Measurements from ENCODE around the gene DLL3. TPM values are rescaled to one million over a fixed set of nuclear protein-coding genes. Genes with fewer than 3 reads are reported as not detected.
"Not testable (repeated sequence)": the region's sequence is repeated elsewhere in the genome, so short reads cannot be mapped to it uniquely, and the experiment has no call there.

Gene DLL3
- total RNA-seq, 6 experiments from 2014 or later, result 0.38 to 0.45 TPM; not detected in 4

DNA sequence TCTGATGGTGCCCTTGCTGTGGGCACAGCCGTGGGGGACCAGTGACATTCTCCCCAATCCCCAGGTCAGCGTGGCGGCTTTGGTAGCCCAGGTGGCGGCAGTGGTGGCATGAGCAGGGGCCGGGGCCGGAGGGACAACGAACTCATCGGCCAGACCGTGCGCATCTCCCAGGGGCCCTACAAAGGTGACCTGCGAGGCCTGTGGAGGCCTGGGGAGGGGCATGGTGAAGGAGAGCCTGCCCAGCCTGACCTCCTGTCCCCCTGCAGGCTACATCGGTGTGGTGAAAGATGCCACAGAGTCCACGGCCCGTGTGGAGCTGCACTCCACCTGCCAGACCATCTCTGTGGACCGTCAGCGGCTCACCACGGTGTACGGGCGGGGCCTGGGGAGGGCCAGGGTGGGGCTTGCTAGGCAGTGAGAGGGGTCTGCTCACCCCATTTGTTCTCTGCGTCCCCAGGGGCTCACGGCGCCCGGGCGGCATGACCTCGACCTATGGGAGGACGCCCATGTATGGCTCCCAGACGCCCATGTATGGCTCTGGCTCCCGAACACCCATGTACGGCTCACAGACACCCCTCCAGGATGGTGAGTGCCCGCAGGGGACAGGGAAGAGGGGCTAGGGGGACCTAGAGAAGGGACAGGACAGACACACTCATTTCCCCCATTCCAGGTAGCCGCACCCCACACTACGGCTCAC lies 25.9 kb upstream of the DLL3 start:
- peaks cover 4% of the 10 kb centered on the region for H3K27me3 Mint-ChIP-seq (ENCODE audit: insufficient read depth)
- TF ChIP-seq, protein P1, sequence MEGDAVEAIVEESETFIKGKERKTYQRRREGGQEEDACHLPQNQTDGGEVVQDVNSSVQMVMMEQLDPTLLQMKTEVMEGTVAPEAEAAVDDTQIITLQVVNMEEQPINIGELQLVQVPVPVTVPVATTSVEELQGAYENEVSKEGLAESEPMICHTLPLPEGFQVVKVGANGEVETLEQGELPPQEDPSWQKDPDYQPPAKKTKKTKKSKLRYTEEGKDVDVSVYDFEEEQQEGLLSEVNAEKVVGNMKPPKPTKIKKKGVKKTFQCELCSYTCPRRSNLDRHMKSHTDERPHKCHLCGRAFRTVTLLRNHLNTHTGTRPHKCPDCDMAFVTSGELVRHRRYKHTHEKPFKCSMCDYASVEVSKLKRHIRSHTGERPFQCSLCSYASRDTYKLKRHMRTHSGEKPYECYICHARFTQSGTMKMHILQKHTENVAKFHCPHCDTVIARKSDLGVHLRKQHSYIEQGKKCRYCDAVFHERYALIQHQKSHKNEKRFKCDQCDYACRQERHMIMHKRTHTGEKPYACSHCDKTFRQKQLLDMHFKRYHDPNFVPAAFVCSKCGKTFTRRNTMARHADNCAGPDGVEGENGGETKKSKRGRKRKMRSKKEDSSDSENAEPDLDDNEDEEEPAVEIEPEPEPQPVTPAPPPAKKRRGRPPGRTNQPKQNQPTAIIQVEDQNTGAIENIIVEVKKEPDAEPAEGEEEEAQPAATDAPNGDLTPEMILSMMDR (IDR thresholded peaks at IDR 0.05), result no peak
- H3K9me3 Mint-ChIP-seq, result no peaks in the 10 kb centered on the region
- H3K27ac Mint-ChIP-seq, result no peak overlapping the region
- no peak for DNase-seq
- peaks cover 48% of the 10 kb centered on the region for H3K36me3 Mint-ChIP-seq (ENCODE audit: low read depth)
- H3K4me3 Mint-ChIP-seq, result no peak overlapping the region
- H3K4me1 Mint-ChIP-seq (ENCODE audit: low read depth), result peaks cover 16% of the 10 kb centered on the region

DNA sequence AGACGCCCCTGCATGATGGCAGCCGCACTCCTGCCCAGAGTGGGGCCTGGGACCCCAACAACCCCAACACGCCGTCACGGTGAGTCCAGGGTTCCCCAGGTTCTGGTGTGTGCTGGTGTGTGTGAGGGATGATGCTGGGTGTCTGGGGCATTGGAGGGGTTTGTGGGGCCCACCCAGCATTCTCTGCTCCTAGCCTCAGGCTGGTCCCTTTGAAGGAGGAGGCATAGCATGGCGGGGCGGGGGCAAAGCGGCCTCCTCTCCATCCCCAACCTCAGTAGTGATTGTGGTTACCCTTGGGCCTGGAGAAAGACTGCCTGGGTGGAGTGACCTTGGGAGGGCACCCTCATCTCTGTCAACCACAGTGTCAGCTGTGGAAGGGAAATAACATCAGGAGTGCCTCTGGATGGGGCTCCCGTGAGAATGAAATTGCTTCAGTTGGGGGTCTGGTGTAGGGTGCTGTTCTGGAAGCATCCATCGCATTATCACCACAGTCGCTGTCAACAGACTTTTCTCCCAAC lies 25.2 kb upstream of the DLL3 start:
- DNase-seq, result no peak
- no peaks in the 10 kb centered on the region for H3K9me3 Mint-ChIP-seq
- H3K27me3 Mint-ChIP-seq (ENCODE audit: insufficient read depth), result peaks cover 4% of the 10 kb centered on the region
- peaks cover 48% of the 10 kb centered on the region for H3K36me3 Mint-ChIP-seq (ENCODE audit: low read depth)
- H3K27ac Mint-ChIP-seq, result no peak overlapping the region
- H3K4me1 Mint-ChIP-seq (ENCODE audit: low read depth), result peaks cover 16% of the 10 kb centered on the region
- TF ChIP-seq, protein P1 (IDR thresholded peaks at IDR 0.05), result no peak
- H3K4me3 Mint-ChIP-seq, result no peak overlapping the region

DNA sequence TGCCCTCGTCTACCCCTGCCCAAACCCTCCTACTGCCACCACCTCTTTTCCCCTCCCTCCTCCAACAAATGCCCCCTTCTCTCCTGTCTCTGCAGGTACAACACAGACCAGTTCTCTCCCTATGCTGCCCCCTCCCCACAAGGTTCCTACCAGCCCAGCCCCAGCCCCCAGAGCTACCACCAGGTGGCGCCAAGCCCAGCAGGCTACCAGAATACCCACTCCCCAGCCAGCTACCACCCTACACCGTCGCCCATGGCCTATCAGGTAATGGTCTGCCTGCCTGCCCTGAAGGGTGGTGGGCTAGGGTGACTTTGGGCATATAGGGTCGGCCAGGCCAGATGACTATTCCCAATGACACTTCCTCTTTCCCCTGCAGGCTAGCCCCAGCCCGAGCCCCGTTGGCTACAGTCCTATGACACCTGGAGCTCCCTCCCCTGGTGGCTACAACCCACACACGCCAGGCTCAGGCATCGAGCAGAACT lies 24.6 kb upstream of the DLL3 start:
- TF ChIP-seq, protein P1 (IDR thresholded peaks at IDR 0.05), result peak; percentile 89
- Mint-ChIP-seq H3K4me1 (ENCODE audit: low read depth) (peaks cover 15% of the 10 kb centered on the region), H3K27ac (0 out of 2 replicates have a peak overlapping the region, but pooled peaks have one; percentile 18), H3K4me3 (no peak overlapping the region), H3K9me3 (no peaks in the 10 kb centered on the region), H3K27me3 (ENCODE audit: insufficient read depth) (peaks cover 4% of the 10 kb centered on the region), H3K36me3 (ENCODE audit: low read depth) (peaks cover 47% of the 10 kb centered on the region)
- no peak for DNase-seq

DNA sequence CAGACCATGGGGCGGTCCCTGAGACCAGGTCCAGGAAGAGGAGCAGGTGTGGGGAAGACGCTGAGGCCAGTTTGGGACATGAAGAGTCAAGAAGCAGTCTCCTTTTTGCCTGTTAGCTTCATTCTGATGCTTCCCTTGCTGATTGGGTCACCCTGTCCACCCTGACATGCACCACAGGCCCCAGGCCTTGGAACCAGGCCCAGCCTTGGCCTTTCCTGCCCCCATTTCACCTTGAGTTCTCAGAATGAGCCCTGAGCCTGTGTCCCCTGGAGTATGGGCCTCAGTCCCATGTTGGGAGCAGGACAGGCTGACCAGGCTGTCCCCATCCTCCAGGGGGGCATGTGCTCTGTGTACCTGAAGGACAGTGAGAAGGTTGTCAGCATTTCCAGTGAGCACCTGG lies 23.0 kb upstream of the DLL3 start:
- Mint-ChIP-seq H3K4me1 (ENCODE audit: low read depth) (peaks cover 14% of the 10 kb centered on the region), H3K27me3 (ENCODE audit: insufficient read depth) (peaks cover 4% of the 10 kb centered on the region), H3K9me3 (no peaks in the 10 kb centered on the region), H3K4me3 (no peak overlapping the region), H3K27ac (no peak overlapping the region), H3K36me3 (ENCODE audit: low read depth) (peaks cover 35% of the 10 kb centered on the region)
- no peak for DNase-seq
- TF ChIP-seq, protein P1 (IDR thresholded peaks at IDR 0.05), result no peak

DNA sequence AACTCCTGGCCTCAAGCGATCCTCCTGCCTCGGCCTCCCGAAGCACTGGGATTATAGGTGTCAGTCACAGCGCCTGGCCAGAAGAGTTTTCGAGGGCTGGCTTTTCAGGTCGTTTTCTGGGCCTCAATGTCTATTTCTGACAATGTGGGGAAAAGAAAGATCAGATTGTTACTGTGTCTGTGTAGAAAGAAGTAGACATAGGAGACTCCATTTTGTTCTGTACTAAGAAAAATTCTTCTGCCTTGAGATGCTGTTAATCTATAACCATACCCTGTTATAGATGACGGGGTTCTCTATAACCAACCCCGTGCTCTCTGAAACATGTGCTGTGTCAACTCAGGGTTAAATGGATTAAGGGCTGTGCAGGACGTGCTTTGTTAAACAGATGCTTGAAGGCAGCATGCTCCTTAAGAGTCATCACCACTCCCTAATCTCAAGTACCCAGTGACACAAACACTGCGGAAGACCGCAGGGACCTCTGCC lies 19.4 kb upstream of the DLL3 start:
- peaks cover 26% of the 10 kb centered on the region for H3K36me3 Mint-ChIP-seq (ENCODE audit: low read depth)
- H3K9me3 Mint-ChIP-seq, DNase-seq: not testable (repeated sequence)
- H3K4me1 Mint-ChIP-seq (ENCODE audit: low read depth), result peaks cover 21% of the 10 kb centered on the region
- peak overlapping the region; percentile 99; the same call in 1 of the 2 replicates for H3K4me3 Mint-ChIP-seq
- 0 out of 2 replicates have a peak overlapping the region, but pooled peaks have one; percentile 97 for H3K27ac Mint-ChIP-seq
- H3K27me3 Mint-ChIP-seq (ENCODE audit: insufficient read depth), result peaks cover 10% of the 10 kb centered on the region

DNA sequence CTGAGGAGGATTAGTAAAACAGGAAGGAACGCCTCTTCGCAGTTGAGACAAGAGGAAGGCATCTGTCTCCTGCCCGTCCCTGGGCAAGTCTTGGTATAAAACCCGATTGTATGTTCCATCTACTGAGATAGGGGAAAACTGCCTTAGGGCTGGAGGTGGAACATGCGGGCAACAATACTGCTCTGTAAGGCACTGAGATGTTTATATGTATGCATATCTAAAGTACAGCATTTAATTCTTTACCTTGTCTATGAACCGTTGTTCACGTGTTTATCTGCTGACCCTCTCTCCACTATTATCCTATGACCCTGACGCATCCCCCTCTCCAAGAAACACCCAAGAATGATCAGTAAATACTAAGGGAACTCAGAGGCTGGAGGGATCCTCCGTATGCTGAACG lies 18.8 kb upstream of the DLL3 start:
- Mint-ChIP-seq H3K4me3 (peak overlapping the region; percentile 99), H3K9me3 (no peaks in the 10 kb centered on the region), H3K4me1 (ENCODE audit: low read depth) (peaks cover 21% of the 10 kb centered on the region), H3K27me3 (ENCODE audit: insufficient read depth) (peaks cover 6% of the 10 kb centered on the region), H3K36me3 (ENCODE audit: low read depth) (peaks cover 20% of the 10 kb centered on the region), H3K27ac (peak overlapping the region; percentile 97)
- TF ChIP-seq, protein P1 (IDR thresholded peaks at IDR 0.05), result no peak
- no peak for DNase-seq

Measured in HFFc6 (cell line).